ENCODE measurements around the gene AFF1.

GRCh38 chr4:87128006-87128705 lies 193.3 kb downstream of the AFF1 start:
- no peak for TF ChIP-seq CTCF (IDR thresholded peaks at IDR 0.05; ENCODE audit: low read length)
- TF ChIP-seq EZH2 (optimal IDR thresholded peaks at IDR 0.05; ENCODE audit: low read depth, low read length) = no peak
